ENCODE measurements around the gene CLMP. TPM values are rescaled to one million over a fixed set of nuclear protein-coding genes. Genes with fewer than 3 reads are reported as not detected.

The CLMP gene
- total and polyA plus RNA-seq, 7 experiments from 2014 or later = 0.08 to 0.60 (median 0.27) TPM

- H3K4me3 Mint-ChIP-seq = no peak overlapping the region
- H3K4me1 Mint-ChIP-seq = no peaks in the 10 kb centered on the region
- no peak overlapping the region for H3K4me3 ChIP-seq (ENCODE audit: low read length)
- intact Hi-C loops (cut with micrococcal nuclease) = no loop called here
- peaks cover 0 to 1% (median 0%) of the 10 kb centered on the region in 5 donors for H3K36me3 Mint-ChIP-seq
- no peak for DNase-seq
- no peaks in the 10 kb centered on the region for H3K27me3 ChIP-seq (ENCODE audit: control insufficient read depth in 2 of 2, insufficient read depth in 2 of 2, low read length in 2 of 2)
- H3K9me3 Mint-ChIP-seq = peaks cover 0 to 3% (median 0%) of the 10 kb centered on the region in 11 donors
- ATAC-seq = no peak
- H3K27me3 Mint-ChIP-seq = peaks cover 0 to 13% (median 2%) of the 10 kb centered on the region in 5 donors
- H3K27ac ChIP-seq (ENCODE audit: low read depth, low read length) = no peak overlapping the region
- H3K27ac Mint-ChIP-seq = no peak overlapping the region
- POLR2A ChIA-PET = no interaction called here
- no peaks in the 10 kb centered on the region for H3K36me3 ChIP-seq (ENCODE audit: control insufficient read depth in 2 of 3, insufficient read depth in 3 of 3, low read length in 3 of 3)
- CTCF ChIA-PET = no interaction called here
- H3K4me1 ChIP-seq (ENCODE audit: control insufficient read depth in 2 of 2, insufficient read depth in 2 of 2, low read length in 2 of 2) = no peaks in the 10 kb centered on the region
- no peaks in the 10 kb centered on the region for H3K9me3 ChIP-seq (ENCODE audit: control insufficient read depth in 2 of 3, low read length in 3 of 3)
These were observed 21.2 kb downstream of the CLMP start for GRCh38 chr11:123173856-123174186.

GRCh38 chr11:123173040-123173855, 21.8 kb downstream of the CLMP start:
- H3K27me3 Mint-ChIP-seq = peaks cover 0 to 15% (median 5%) of the 10 kb centered on the region in 5 donors

GRCh38 chr11:123170929-123171328, 24.1 kb downstream of the CLMP start:
- Histone ChIP-seq H3K27ac (ENCODE audit: low read depth, low read length) (no peak overlapping the region), H3K4me3 (ENCODE audit: low read length) (no peak overlapping the region), H3K36me3 (ENCODE audit: control insufficient read depth in 2 of 3, insufficient read depth in 3 of 3, low read length in 3 of 3) (no peaks in the 10 kb centered on the region), H3K9me3 (ENCODE audit: control insufficient read depth in 2 of 3, low read length in 3 of 3) (no peaks in the 10 kb centered on the region), H3K27me3 (ENCODE audit: control insufficient read depth in 2 of 2, insufficient read depth in 2 of 2, low read length in 2 of 2) (no peaks in the 10 kb centered on the region), H3K4me1 (ENCODE audit: control insufficient read depth in 2 of 2, insufficient read depth in 2 of 2, low read length in 2 of 2) (no peaks in the 10 kb centered on the region)
- DNase-seq (no peak), ATAC-seq (no peak)
- Mint-ChIP-seq H3K9me3 (no peaks in the 10 kb centered on the region), H3K4me3 (no peak overlapping the region), H3K27me3 (peaks cover 0 to 18% (median 5%) of the 10 kb centered on the region in 5 donors), H3K4me1 (peaks cover 0 to 1% (median 0%) of the 10 kb centered on the region in 7 donors), H3K27ac (no peak overlapping the region), H3K36me3 (no peaks in the 10 kb centered on the region)
- ChIA-PET CTCF (interaction anchor here (0.5 to 0.7 kb wide), 2 partner anchors 34 to 65 kb away, joined by 3 read pairs; no protein-coding TSS in a partner anchor), POLR2A (no interaction called here)
- intact Hi-C loops (cut with micrococcal nuclease) = no loop called here

More at GRCh38 chr11:123173040-123173855, 21.8 kb downstream of the CLMP start:
- no peak overlapping the region for H3K4me3 ChIP-seq (ENCODE audit: low read length)
- H3K9me3 Mint-ChIP-seq = peaks cover 0 to 1% (median 0%) of the 10 kb centered on the region in 11 donors
- H3K4me1 ChIP-seq (ENCODE audit: control insufficient read depth in 2 of 2, insufficient read depth in 2 of 2, low read length in 2 of 2) = no peaks in the 10 kb centered on the region
- H3K27ac ChIP-seq (ENCODE audit: low read depth, low read length) = no peak overlapping the region
- no peaks in the 10 kb centered on the region for H3K36me3 Mint-ChIP-seq
- H3K9me3 ChIP-seq (ENCODE audit: control insufficient read depth in 2 of 3, low read length in 3 of 3) = no peaks in the 10 kb centered on the region
- POLR2A ChIA-PET = no interaction called here
- H3K36me3 ChIP-seq (ENCODE audit: control insufficient read depth in 2 of 3, insufficient read depth in 3 of 3, low read length in 3 of 3) = no peaks in the 10 kb centered on the region
- no peak overlapping the region for H3K4me3 Mint-ChIP-seq
- intact Hi-C loops (cut with micrococcal nuclease) = no loop called here
- DNase-seq = no peak
- no peak overlapping the region for H3K27ac Mint-ChIP-seq
- no peaks in the 10 kb centered on the region for H3K4me1 Mint-ChIP-seq
- no peak for ATAC-seq
- no peaks in the 10 kb centered on the region for H3K27me3 ChIP-seq (ENCODE audit: control insufficient read depth in 2 of 2, insufficient read depth in 2 of 2, low read length in 2 of 2)
- CTCF ChIA-PET = interaction anchor here (0.6 kb wide), 1 partner anchor 21 kb away, joined by 3 read pairs; no protein-coding TSS in a partner anchor

- no peaks in the 10 kb centered on the region for H3K36me3 Mint-ChIP-seq
- Histone ChIP-seq H3K27me3 (ENCODE audit: control insufficient read depth in 2 of 2, insufficient read depth in 2 of 2, low read length in 2 of 2) (no peaks in the 10 kb centered on the region), H3K4me1 (ENCODE audit: control insufficient read depth in 2 of 2, insufficient read depth in 2 of 2, low read length in 2 of 2) (no peaks in the 10 kb centered on the region), H3K9me3 (ENCODE audit: control insufficient read depth in 2 of 3, low read length in 3 of 3) (no peaks in the 10 kb centered on the region), H3K4me3 (ENCODE audit: low read length) (no peak overlapping the region), H3K36me3 (ENCODE audit: control insufficient read depth in 2 of 3, insufficient read depth in 3 of 3, low read length in 3 of 3) (no peaks in the 10 kb centered on the region), H3K27ac (ENCODE audit: low read depth, low read length) (no peak overlapping the region)
- no peak overlapping the region for H3K27ac Mint-ChIP-seq
- intact Hi-C loops (cut with micrococcal nuclease) = loop anchor here in 1 of 2 donors (5.0 kb wide), 1 partner anchor 58 kb away; no protein-coding TSS in a partner anchor
- H3K4me3 Mint-ChIP-seq = no peak overlapping the region
- ChIA-PET POLR2A (no interaction called here), CTCF (no interaction called here)
- no peaks in the 10 kb centered on the region for H3K9me3 Mint-ChIP-seq
- peaks cover 0 to 15% (median 5%) of the 10 kb centered on the region in 5 donors for H3K27me3 Mint-ChIP-seq
- DNase-seq (no peak), ATAC-seq (no peak)
- peaks cover 0 to 1% (median 0%) of the 10 kb centered on the region in 7 donors for H3K4me1 Mint-ChIP-seq
These were observed 25.2 kb downstream of the CLMP start for GRCh38 chr11:123169821-123170220.

GRCh38 chr11:123168955-123169484, 26.0 kb downstream of the CLMP start:
- Histone ChIP-seq H3K27ac (ENCODE audit: low read depth, low read length) (no peak overlapping the region), H3K36me3 (ENCODE audit: control insufficient read depth in 2 of 3, insufficient read depth in 3 of 3, low read length in 3 of 3) (no peaks in the 10 kb centered on the region), H3K4me3 (ENCODE audit: low read length) (no peak overlapping the region), H3K4me1 (ENCODE audit: control insufficient read depth in 2 of 2, insufficient read depth in 2 of 2, low read length in 2 of 2) (no peaks in the 10 kb centered on the region), H3K27me3 (ENCODE audit: control insufficient read depth in 2 of 2, insufficient read depth in 2 of 2, low read length in 2 of 2) (no peaks in the 10 kb centered on the region), H3K9me3 (ENCODE audit: control insufficient read depth in 2 of 3, low read length in 3 of 3) (no peaks in the 10 kb centered on the region)
- no peak for DNase-seq
- POLR2A ChIA-PET = no interaction called here
- peaks cover 0 to 15% (median 5%) of the 10 kb centered on the region in 5 donors for H3K27me3 Mint-ChIP-seq
- no peak overlapping the region for H3K27ac Mint-ChIP-seq
- no peak overlapping the region for H3K4me3 Mint-ChIP-seq
- peaks cover 0 to 1% (median 0%) of the 10 kb centered on the region in 7 donors for H3K4me1 Mint-ChIP-seq
- ATAC-seq = no peak
- no peaks in the 10 kb centered on the region for H3K9me3 Mint-ChIP-seq
- intact Hi-C loops (cut with micrococcal nuclease) = loop anchor here in 1 of 2 donors (5.0 kb wide), 1 partner anchor 57 kb away; no protein-coding TSS in a partner anchor
- CTCF ChIA-PET = no interaction called here
- H3K36me3 Mint-ChIP-seq = no peaks in the 10 kb centered on the region

- DNase-seq (no peak), ATAC-seq (no peak)
- H3K4me3 ChIP-seq (ENCODE audit: low read length) = no peak overlapping the region
- no peak overlapping the region for H3K27ac ChIP-seq (ENCODE audit: low read depth, low read length)
- H3K36me3 ChIP-seq (ENCODE audit: control insufficient read depth in 2 of 3, insufficient read depth in 3 of 3, low read length in 3 of 3) = no peaks in the 10 kb centered on the region
- intact Hi-C loops (cut with micrococcal nuclease) = loop anchor here in 1 of 2 donors (5.0 kb wide), 1 partner anchor 56 kb away; no protein-coding TSS in a partner anchor
- Mint-ChIP-seq H3K9me3 (no peaks in the 10 kb centered on the region), H3K36me3 (no peaks in the 10 kb centered on the region), H3K27ac (no peak overlapping the region), H3K4me1 (peaks cover 0 to 1% (median 0%) of the 10 kb centered on the region in 7 donors), H3K27me3 (peaks cover 0 to 15% (median 5%) of the 10 kb centered on the region in 5 donors), H3K4me3 (no peak overlapping the region)
- POLR2A ChIA-PET = no interaction called here
- no peaks in the 10 kb centered on the region for H3K27me3 ChIP-seq (ENCODE audit: control insufficient read depth in 2 of 2, insufficient read depth in 2 of 2, low read length in 2 of 2)
- H3K4me1 ChIP-seq (ENCODE audit: control insufficient read depth in 2 of 2, insufficient read depth in 2 of 2, low read length in 2 of 2) = no peaks in the 10 kb centered on the region
- CTCF ChIA-PET = interaction anchor here (0.9 kb wide), 1 partner anchor 11 kb away, joined by 3 read pairs; no protein-coding TSS in a partner anchor
- no peaks in the 10 kb centered on the region for H3K9me3 ChIP-seq (ENCODE audit: control insufficient read depth in 2 of 3, low read length in 3 of 3)
These were observed 26.8 kb downstream of the CLMP start for GRCh38 chr11:123168241-123168640.

Data from naive thymus-derived CD4-positive, alpha-beta T cell (primary cell).